Coronary artery (tissue), 2 donors: Measurements from ENCODE around the gene RHBDL2.

Experiments
- DNase-seq: peaks from one replicate; pipeline ENCODE4 v3.0.0-alpha.2; 2017; ENCODE audit warnings: low spot score
- H3K27ac ChIP-seq, 2 donors: fragments of 200-600 bp; sonication (generic); one replicate each; pipeline ENCODE4 v1.5.1; 2016 to 2019
- H3K4me3 ChIP-seq: fragments of 200-600 bp; sonication (generic); 2 replicates; pipeline ENCODE4 v1.5.1; 2016; ENCODE audit warnings: mild to moderate bottlenecking, moderate library complexity
- CTCF ChIP-seq: fragments of 200-600 bp; sonication (generic); IDR thresholded peaks from one replicate; pipeline ENCODE4 v1.5.1; 2019; ENCODE audit warnings: antibody characterized with exemption

RHBDL2 gene

DNA sequence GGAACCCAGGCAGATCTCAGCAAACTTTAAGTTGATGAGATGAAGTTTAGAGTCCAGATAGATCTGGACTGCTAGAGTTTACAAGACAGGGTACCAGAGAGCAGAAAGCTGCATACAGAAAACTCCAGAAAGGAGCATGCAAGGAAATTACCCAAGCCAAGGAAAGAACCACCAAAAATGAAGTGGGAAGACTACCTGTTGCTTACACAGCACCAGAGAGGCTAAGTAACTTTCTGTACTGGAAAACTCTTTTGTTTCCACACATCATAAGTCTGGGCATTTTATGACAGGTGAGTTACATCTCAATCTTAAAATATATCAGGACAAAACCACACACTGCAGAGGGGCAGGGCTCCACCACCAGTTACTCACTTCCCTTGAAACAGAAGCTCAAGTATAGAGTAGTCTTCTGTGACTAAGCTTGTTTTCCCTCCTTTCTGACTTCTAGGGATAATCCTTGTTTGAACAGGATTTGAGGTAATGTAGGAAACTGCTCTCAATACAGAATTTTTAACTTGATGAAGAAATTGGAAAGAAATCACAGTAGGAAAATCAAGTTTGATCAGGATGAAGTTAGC lies 42.9 kb downstream of the RHBDL2 start:
- TF ChIP-seq CTCF = no peak

GRCh38 chr1:38896169-38896568 lies 45.5 kb downstream of the RHBDL2 start:
- Histone ChIP-seq H3K4me3 (no peak overlapping the region), H3K27ac (no peak overlapping the region)
- no peak for DNase-seq
- TF ChIP-seq CTCF = no peak

More for the DNA sequence above, 42.9 kb downstream of the RHBDL2 start:
- no peak for DNase-seq
- Histone ChIP-seq H3K4me3 (no peak overlapping the region), H3K27ac (no peak overlapping the region)

- H3K27ac ChIP-seq = no peak overlapping the region
- DNase-seq = no peak
- no peak for TF ChIP-seq CTCF
- H3K4me3 ChIP-seq = no peak overlapping the region
Measured at GRCh38 chr1:38892976-38893375, 48.7 kb downstream of the RHBDL2 start.

DNA sequence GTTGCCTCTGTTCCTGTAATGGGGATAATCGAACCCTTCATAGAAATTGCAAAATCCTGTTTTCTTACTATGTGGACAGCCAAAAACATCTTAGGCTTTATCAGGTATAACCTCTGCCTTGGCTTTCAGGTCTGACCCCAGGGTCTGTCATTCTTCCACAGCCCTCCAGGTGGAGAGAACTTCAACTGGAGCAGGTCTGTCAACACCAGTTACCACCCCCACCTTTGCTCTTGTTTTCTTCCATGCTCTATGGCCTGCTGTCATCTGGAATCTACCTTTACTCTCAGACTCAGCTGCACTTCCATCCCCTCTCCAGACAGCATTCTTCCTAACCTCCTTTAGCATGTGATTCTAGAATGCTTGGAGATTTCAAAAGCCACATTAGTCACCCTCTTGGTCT lies 49.9 kb downstream of the RHBDL2 start:
- Histone ChIP-seq H3K4me3 (no peak overlapping the region), H3K27ac (no peak overlapping the region)
- no peak for DNase-seq
- no peak for TF ChIP-seq CTCF

- DNase-seq = no peak
- TF ChIP-seq CTCF = no peak
- no peak overlapping the region for H3K4me3 ChIP-seq
- H3K27ac ChIP-seq = no peak overlapping the region
Measured at GRCh38 chr1:38889589-38889988, 52.0 kb downstream of the RHBDL2 start.

- no peak overlapping the region for H3K4me3 ChIP-seq
- DNase-seq = no peak
- no peak overlapping the region for H3K27ac ChIP-seq
- TF ChIP-seq CTCF = no peak
Measured at GRCh38 chr1:38888423-38889333, 53.0 kb downstream of the RHBDL2 start.

DNA sequence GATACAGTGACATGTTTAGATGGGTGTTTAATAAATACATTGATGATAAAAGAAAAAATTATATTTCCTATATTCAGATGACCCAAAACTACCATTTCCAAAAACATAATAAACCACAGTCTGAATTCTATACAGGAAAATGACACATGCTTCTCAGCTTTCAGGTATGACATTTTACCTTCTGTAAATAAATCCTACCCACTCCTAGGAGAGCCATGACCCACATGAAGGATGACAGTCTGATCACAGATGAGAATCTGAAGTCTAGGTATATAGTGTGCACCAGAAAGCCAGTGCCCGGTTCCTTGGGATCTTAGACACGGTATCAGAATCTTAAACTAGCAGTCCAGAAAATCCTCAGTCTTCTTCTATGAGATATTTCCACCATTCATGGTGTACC lies 56.5 kb downstream of the RHBDL2 start:
- no peak for TF ChIP-seq CTCF
- no peak for DNase-seq
- Histone ChIP-seq H3K27ac (no peak overlapping the region), H3K4me3 (no peak overlapping the region)
